ENCODE data around the gene DLX3.

DNA sequence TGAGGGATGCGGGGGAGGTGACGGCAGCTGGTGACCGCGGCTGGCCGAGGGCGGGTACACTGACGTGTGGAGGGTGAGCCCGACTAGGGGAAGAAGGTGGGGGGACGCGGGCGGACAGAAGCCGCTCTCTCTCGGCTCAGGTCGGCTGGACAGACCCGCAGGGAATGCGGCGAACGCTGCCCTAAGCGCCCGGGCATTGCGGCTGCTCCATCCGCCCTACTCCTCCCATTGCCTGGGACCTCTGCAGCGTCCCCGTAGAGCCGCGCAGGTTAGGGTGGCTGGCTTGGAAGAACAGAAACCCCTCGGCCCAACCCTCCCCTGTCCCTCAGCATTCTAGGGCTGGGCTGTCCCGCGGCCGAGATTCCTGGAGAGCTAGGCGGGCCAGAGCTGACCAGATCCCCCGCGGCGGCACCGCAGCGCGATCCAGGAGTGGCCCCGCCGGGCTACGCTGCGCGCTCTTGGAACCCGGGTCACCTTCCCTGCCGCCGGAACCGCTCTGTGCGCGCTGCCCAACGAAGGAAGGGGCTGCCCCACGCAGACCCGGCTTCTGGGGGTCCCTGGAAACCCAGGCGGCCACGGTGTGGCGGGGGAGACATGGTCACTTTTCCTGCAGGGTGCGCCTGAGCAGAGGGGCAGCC lies 23.1 kb downstream of the DLX3 start:
- TF ChIP-seq, protein P1, sequence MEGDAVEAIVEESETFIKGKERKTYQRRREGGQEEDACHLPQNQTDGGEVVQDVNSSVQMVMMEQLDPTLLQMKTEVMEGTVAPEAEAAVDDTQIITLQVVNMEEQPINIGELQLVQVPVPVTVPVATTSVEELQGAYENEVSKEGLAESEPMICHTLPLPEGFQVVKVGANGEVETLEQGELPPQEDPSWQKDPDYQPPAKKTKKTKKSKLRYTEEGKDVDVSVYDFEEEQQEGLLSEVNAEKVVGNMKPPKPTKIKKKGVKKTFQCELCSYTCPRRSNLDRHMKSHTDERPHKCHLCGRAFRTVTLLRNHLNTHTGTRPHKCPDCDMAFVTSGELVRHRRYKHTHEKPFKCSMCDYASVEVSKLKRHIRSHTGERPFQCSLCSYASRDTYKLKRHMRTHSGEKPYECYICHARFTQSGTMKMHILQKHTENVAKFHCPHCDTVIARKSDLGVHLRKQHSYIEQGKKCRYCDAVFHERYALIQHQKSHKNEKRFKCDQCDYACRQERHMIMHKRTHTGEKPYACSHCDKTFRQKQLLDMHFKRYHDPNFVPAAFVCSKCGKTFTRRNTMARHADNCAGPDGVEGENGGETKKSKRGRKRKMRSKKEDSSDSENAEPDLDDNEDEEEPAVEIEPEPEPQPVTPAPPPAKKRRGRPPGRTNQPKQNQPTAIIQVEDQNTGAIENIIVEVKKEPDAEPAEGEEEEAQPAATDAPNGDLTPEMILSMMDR (conservative IDR thresholded peaks at IDR 0.05; ENCODE audit: low read length), result no peak
- TF ChIP-seq EZH2phosphoT487 (IDR thresholded peaks at IDR 0.05; ENCODE audit: borderline replicate concordance, low read depth, low read length), result no peak
